Measurements from ENCODE around the gene SPATA17. TPM values are rescaled to one million over a fixed set of nuclear protein-coding genes. Genes with fewer than 3 reads are reported as not detected.

The SPATA17 gene
- total RNA-seq, 1 donor from 2014 or later: 0.40 TPM

DNA sequence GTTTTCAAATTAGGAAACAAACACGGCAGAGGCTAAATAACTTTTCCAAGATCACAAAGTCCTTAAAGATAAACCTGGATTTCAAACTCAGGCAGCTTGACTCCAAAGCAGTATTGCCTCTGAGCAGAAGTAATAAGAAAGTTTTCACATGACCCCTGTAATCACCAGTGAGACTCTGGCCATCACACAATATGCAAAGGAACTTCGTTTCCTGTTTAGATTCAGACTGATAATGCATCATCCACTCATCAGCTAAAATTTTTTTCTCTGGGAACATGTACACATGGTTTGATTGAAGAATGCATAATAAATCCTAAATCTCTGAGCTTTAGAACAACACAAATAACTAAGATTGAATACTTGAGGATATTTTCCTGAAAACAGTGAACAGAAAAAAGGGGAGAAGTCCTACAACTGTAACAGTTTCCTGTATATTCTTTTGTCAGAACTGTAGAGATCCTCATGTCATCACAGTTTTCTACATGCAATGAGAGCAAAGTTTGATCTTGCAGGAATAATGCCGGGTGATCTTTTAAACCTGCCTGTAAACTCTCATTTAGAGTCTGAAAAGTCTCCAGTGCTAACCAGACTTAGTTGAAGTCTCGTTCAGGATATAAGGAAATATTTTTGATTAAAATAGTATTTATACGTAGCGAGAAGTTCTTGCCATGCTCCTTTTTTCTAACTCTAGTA is 225.3 kb downstream of the SPATA17 start:
- no peak for DNase-seq (ENCODE audit: extremely low spot score, unreplicated experiment)
- Mint-ChIP-seq H3K36me3 (ENCODE audit: unreplicated experiment) (no peaks in the 10 kb centered on the region), H3K4me1 (ENCODE audit: unreplicated experiment) (no peaks in the 10 kb centered on the region), H3K4me3 (ENCODE audit: unreplicated experiment) (no peak overlapping the region), H3K27me3 (ENCODE audit: unreplicated experiment) (peaks cover 10% of the 10 kb centered on the region), H3K9me3 (ENCODE audit: unreplicated experiment) (peaks cover 11% of the 10 kb centered on the region), H3K27ac (ENCODE audit: unreplicated experiment) (no peak overlapping the region)
- TF ChIP-seq, protein P1, sequence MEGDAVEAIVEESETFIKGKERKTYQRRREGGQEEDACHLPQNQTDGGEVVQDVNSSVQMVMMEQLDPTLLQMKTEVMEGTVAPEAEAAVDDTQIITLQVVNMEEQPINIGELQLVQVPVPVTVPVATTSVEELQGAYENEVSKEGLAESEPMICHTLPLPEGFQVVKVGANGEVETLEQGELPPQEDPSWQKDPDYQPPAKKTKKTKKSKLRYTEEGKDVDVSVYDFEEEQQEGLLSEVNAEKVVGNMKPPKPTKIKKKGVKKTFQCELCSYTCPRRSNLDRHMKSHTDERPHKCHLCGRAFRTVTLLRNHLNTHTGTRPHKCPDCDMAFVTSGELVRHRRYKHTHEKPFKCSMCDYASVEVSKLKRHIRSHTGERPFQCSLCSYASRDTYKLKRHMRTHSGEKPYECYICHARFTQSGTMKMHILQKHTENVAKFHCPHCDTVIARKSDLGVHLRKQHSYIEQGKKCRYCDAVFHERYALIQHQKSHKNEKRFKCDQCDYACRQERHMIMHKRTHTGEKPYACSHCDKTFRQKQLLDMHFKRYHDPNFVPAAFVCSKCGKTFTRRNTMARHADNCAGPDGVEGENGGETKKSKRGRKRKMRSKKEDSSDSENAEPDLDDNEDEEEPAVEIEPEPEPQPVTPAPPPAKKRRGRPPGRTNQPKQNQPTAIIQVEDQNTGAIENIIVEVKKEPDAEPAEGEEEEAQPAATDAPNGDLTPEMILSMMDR (IDR thresholded peaks at IDR 0.05): no peak

DNA sequence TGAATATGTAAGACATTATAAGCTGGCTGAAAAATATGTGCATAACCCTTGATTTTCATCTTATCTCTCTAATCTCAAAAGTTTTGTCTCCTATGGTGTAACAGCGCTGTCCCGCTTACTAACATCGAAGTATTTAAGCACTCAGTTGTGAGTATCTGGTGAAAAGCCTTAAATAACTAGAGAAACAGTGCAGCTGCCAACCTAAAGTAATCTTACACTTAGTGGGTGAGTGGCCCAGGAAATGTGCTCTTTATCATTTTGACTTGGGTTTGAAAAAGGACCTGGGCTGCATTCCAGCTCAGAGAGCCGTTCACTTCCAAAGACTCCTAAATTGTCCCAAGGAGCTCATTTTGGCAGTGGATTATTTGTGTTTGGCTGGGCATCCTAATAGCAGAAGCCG is 225.9 kb downstream of the SPATA17 start:
- TF ChIP-seq, protein P1 (IDR thresholded peaks at IDR 0.05): no peak
- Mint-ChIP-seq H3K27me3 (ENCODE audit: unreplicated experiment) (peaks cover 5% of the 10 kb centered on the region), H3K4me1 (ENCODE audit: unreplicated experiment) (no peaks in the 10 kb centered on the region)

DNA sequence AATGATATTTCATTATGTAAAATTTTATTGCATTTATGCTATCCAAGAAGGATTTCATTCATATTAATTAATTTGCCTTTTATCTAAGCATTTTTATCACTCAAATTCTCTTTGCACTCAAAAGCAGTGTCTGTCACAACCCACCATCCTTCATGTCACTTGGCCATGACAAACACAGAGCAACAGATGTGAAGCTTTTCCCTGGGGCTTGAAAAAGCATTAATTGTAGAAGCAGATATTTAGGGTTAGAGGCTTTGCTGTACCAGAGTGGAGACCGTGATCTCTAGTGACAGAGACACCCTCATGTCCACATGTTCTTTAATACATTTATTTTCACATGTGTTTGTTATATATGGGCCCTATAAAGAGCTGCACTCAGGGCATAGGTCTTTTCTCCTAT is 230.5 kb downstream of the SPATA17 start:
- DNase-seq (ENCODE audit: extremely low spot score, unreplicated experiment): no peak
- Mint-ChIP-seq H3K27ac (ENCODE audit: unreplicated experiment) (no peak overlapping the region), H3K4me3 (ENCODE audit: unreplicated experiment) (no peak overlapping the region), H3K4me1 (ENCODE audit: unreplicated experiment) (no peaks in the 10 kb centered on the region), H3K27me3 (ENCODE audit: unreplicated experiment) (no peaks in the 10 kb centered on the region), H3K36me3 (ENCODE audit: unreplicated experiment) (no peaks in the 10 kb centered on the region), H3K9me3 (ENCODE audit: unreplicated experiment) (peaks cover 11% of the 10 kb centered on the region)
- TF ChIP-seq, protein P1 (IDR thresholded peaks at IDR 0.05): no peak

More for the DNA sequence above, 225.9 kb downstream of the SPATA17 start:
- DNase-seq (ENCODE audit: extremely low spot score, unreplicated experiment): no peak
- Mint-ChIP-seq H3K36me3 (ENCODE audit: unreplicated experiment) (no peaks in the 10 kb centered on the region), H3K4me3 (ENCODE audit: unreplicated experiment) (no peak overlapping the region), H3K27ac (ENCODE audit: unreplicated experiment) (no peak overlapping the region), H3K9me3 (ENCODE audit: unreplicated experiment) (peaks cover 11% of the 10 kb centered on the region)

DNA sequence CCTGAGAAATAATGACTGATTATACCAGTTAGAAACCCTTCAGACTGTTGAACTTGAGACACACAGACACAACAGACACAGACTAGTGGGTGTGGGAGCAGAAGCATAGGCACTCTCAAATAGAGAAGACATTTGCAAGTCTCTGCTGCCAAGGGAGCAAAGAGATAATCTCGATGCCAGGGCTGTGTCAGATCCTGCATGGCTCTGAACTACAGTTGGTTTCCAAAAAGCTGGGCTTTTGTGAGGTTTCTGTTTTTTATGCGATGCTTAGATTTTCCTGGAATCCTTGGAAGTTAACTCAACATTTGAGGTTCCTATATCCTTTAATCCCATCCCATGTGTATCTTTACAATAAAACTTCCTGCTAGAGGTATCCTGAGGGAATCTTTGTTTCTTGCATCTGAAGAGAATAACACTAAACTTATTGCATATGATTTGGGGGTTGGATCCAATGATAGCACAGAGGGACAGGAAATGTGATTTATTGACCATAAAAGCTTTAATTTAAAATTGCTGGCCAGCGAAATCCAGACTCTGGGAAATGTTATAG is 236.4 kb downstream of the SPATA17 start:
- Mint-ChIP-seq H3K36me3 (ENCODE audit: unreplicated experiment) (no peaks in the 10 kb centered on the region), H3K9me3 (ENCODE audit: unreplicated experiment) (no peaks in the 10 kb centered on the region), H3K4me1 (ENCODE audit: unreplicated experiment) (no peaks in the 10 kb centered on the region), H3K27me3 (ENCODE audit: unreplicated experiment) (peaks cover 1% of the 10 kb centered on the region), H3K4me3 (ENCODE audit: unreplicated experiment) (no peak overlapping the region), H3K27ac (ENCODE audit: unreplicated experiment) (no peak overlapping the region)
- no peak for DNase-seq (ENCODE audit: extremely low spot score, unreplicated experiment)
- TF ChIP-seq, protein P1 (IDR thresholded peaks at IDR 0.05): no peak

DNA sequence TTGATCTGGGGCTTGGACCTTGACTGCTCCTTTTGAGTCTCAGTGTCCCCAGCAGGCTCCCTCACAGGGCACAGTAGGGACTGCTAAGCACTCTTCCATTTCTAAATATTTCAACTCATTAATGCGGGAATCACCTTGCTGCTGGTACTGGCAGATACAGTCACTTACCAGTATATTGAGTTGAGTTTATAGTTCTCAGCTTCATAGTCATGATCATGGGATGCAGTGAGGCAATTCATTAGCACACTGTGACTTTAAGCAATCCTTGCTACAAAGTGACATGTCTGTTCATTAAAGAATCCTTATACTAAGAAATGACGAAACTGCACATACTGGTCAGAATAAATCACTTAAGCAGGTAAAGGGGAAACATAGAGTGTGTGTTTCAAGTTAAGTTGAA is 240.8 kb downstream of the SPATA17 start:
- peaks cover 1% of the 10 kb centered on the region for H3K27me3 Mint-ChIP-seq (ENCODE audit: unreplicated experiment)
- H3K9me3 Mint-ChIP-seq (ENCODE audit: unreplicated experiment): no peaks in the 10 kb centered on the region
- H3K36me3 Mint-ChIP-seq (ENCODE audit: unreplicated experiment): no peaks in the 10 kb centered on the region
- no peaks in the 10 kb centered on the region for H3K4me1 Mint-ChIP-seq (ENCODE audit: unreplicated experiment)
- no peak for DNase-seq (ENCODE audit: extremely low spot score, unreplicated experiment)
- TF ChIP-seq, protein P1 (IDR thresholded peaks at IDR 0.05): no peak
- no peak overlapping the region for H3K4me3 Mint-ChIP-seq (ENCODE audit: unreplicated experiment)
- no peak overlapping the region for H3K27ac Mint-ChIP-seq (ENCODE audit: unreplicated experiment)

Measured in osteocyte (in vitro differentiated cells).